HepG2 (cell line): ENCODE measurements around the gene GPR148. TPM values are rescaled to one million over a fixed set of nuclear protein-coding genes. Genes with fewer than 3 reads are reported as not detected.

Experiments used
- ATAC-seq: fragments of 200-7000 bp; cut with Tn5 transposase; 3 replicates; pipeline ENCODE4 v1.9.1; 2020; ENCODE audit warnings: mild to moderate bottlenecking, moderate library complexity
- BruUV-seq: library from RNA; stranded (reverse); fragments of 400-500 nt; replicated peaks from 2 replicates; lab custom pipeline; 2021; lab: Mats Ljungman, UMichigan
- CTCF ChIA-PET: fragments of 300-600 bp; formaldehyde crosslinking; extraction: SDS; loops from one replicate; lab custom pipeline; 2021; ENCODE audit warnings: low total read pairs, inconsistent platforms, low intra/inter-chr PET ratio; lab: Yijun Ruan, JAX
- POLR2A ChIA-PET: fragments of 350-600 bp; sonication (Branson Sonifier 250); formaldehyde crosslinking; loops from one replicate; lab custom pipeline; 2020; ENCODE audit warnings: antibody characterized with exemption, inconsistent platforms; lab: Yijun Ruan, JAX
- DNase-seq: peaks from one replicate; pipeline ENCODE4 v3.0.0-alpha.2; 2015; ENCODE audit warnings: low spot score
- FAIRE-seq: peaks from 3 replicates; lab custom pipeline; 2011; peaks lifted over from hg19 to GRCh38; lab: Jason Lieb, UNC
- H2AFZ ChIP-seq: one replicate; pipeline ENCODE4 v1.6.1; 2011; ENCODE audit warnings: low read length, inconsistent platforms
- H3K27ac ChIP-seq: fragments of 300-600 bp; 3 replicates; pipeline ENCODE4 v1.8.0; 2011; ENCODE audit warnings: mixed run types, mild to moderate bottlenecking, mixed read lengths, low read length, inconsistent platforms; ENCODE audit not compliant: insufficient read depth; ENCODE audit errors: extremely low read length
- H3K27me3 ChIP-seq, 2 experiments: fragments of 200-600 bp in 1 of 2; 2 replicates in 1 of 2; 3 replicates in 1 of 2; pipeline versions ENCODE4 v1.6.0 to v1.8.0; 2011; ENCODE audit warnings: low read length in 2 of 2, mild to moderate bottlenecking in 2 of 2, moderate library complexity in 2 of 2, inconsistent platforms in 1 of 2; ENCODE audit not compliant: insufficient read depth in 2 of 2, control insufficient read depth in 1 of 2
- H3K36me3 ChIP-seq, 2 experiments: fragments of 200-600 bp in 1 of 2; replicated peaks in 1 of 2; 2 replicates in 1 of 2; 3 replicates in 1 of 2; pipeline versions ENCODE4 v1.5.1 to v1.8.0; 2011; ENCODE audit warnings: low read length in 2 of 2, inconsistent platforms in 1 of 2; ENCODE audit not compliant: insufficient read depth in 2 of 2, control insufficient read depth in 1 of 2
- H3K4me1 ChIP-seq: 2 replicates; pipeline ENCODE4 v1.5.1; 2012; ENCODE audit warnings: low read length, inconsistent platforms; ENCODE audit not compliant: insufficient read depth
- H3K4me2 ChIP-seq: 2 replicates; pipeline ENCODE4 v1.6.0; 2011; ENCODE audit warnings: low read depth, low read length, inconsistent platforms
- H3K4me3 ChIP-seq, 3 experiments: fragments of 200-600 bp in 1 of 3; sonication (generic), shearing (Covaris generic) in 1 of 3; replicated peaks in 1 of 3; 2 replicates each; pipeline ENCODE4 v1.5.1; 2011 to 2016; ENCODE audit warnings: low read length in 3 of 3, inconsistent platforms in 2 of 3, low read depth in 2 of 3, mild to moderate bottlenecking in 2 of 3, control low read depth in 1 of 3, mixed read lengths in 1 of 3; ENCODE audit not compliant: insufficient read depth in 1 of 3
- H3K79me2 ChIP-seq: one replicate; pipeline ENCODE4 v1.6.1; 2011; ENCODE audit warnings: low read length, inconsistent platforms; ENCODE audit not compliant: insufficient read depth
- H3K9ac ChIP-seq: 2 replicates; pipeline ENCODE4 v1.6.0; 2011; ENCODE audit warnings: mild to moderate bottlenecking, low read depth, low read length, inconsistent platforms; ENCODE audit not compliant: insufficient read depth
- H3K9me3 ChIP-seq: 2 replicates; pipeline ENCODE4 v1.5.1; 2012; ENCODE audit warnings: mild to moderate bottlenecking, low read length
- H4K20me1 ChIP-seq: 2 replicates; pipeline ENCODE4 v1.6.0; 2011; ENCODE audit warnings: inconsistent platforms, mild to moderate bottlenecking, low read length, moderate library complexity; ENCODE audit not compliant: insufficient read depth
- PRPF4 ChIP-seq: fragments of 200-400 bp; formaldehyde crosslinking; IDR thresholded peaks from 2 replicates; pipeline ENCODE4 v1.6.1; 2016; ENCODE audit warnings: low read length, low read depth; ENCODE audit not compliant: poor library complexity, severe bottlenecking
- SNRNP70 ChIP-seq: fragments of 200-400 bp; formaldehyde crosslinking; IDR thresholded peaks from 2 replicates; pipeline ENCODE4 v1.6.1; 2017; ENCODE audit warnings: mild to moderate bottlenecking, low read depth, low read length, moderate library complexity
- YY1 ChIP-seq: IDR thresholded peaks from 2 replicates; pipeline ENCODE4 v1.6.1; 2011; ENCODE audit warnings: low read length, low read depth, moderate library complexity, mild to moderate bottlenecking; ENCODE audit not compliant: insufficient read depth, insufficient replicate concordance
- ZNF614 ChIP-seq: IDR thresholded peaks from 2 replicates; pipeline ENCODE4 v1.6.1; 2018; ENCODE audit warnings: missing biosample characterization, missing genetic modification reagents, inconsistent platforms, borderline replicate concordance
- WGBS: methylation state at CpG from one replicate; pipeline ENCODE4 v1.1.6; 2017; ENCODE audit warnings: low lambda C conversion rate; 5-methylcytosine and 5-hydroxymethylcytosine counted together
- in situ Hi-C: cut with HindIII; loops from 2 replicates; pipeline ENCODE4 v1.10.0; 2017; ENCODE audit warnings: low pct_unique_long_range_greater_than_20kb; ENCODE audit not compliant: extremely low pct_ligation_motif_present
- intact Hi-C: fragments of 100-400 bp; cut with micrococcal nuclease; formaldehyde crosslinking; loops from one replicate; pipeline ENCODE4 v1.10.0; 2022; ENCODE audit not compliant: unreplicated experiment
- polyA plus RNA-seq, 8 experiments: library from polyadenylated mRNA; depleted of rRNA in 3 of 8; stranded (reverse) in 7 of 8; unstranded in 1 of 8; fragments of >200 nt; fragmentation: Illumina TruSeq in 4 of 8; extraction: Trizol in 4 of 8; gene quantifications; 2 replicates each; pipeline versions ENCODE4 v1.2.1 to v1.2.3, GENCODE V29; 2011 to 2016; ENCODE audit warnings: low read depth in 4 of 8, missing spikeins in 1 of 8, mixed read lengths in 1 of 8; ENCODE audit not compliant: insufficient read depth in 1 of 8
- total RNA-seq, 5 experiments: library from RNA; depleted of rRNA; stranded (reverse); fragments of >200 nt; fragmentation: Illumina TruSeq; extraction: Trizol; gene quantifications; 2 replicates each; pipeline ENCODE4 v1.2.3, GENCODE V29; 2016; ENCODE audit warnings: low read depth in 1 of 5
- TF ChIP-seq, protein P1 (sequence below): sonication (generic); formaldehyde crosslinking; IDR thresholded peaks from 2 replicates; pipeline ENCODE4 v1.4.0; 2020; ENCODE audit warnings: missing genetic modification reagents
- TF ChIP-seq, protein P2 (sequence below): sonication (generic); formaldehyde crosslinking; IDR thresholded peaks from 2 replicates; pipeline ENCODE4 v1.8.0; 2022; ENCODE audit warnings: missing genetic modification reagents, low read depth, mild to moderate bottlenecking, borderline replicate concordance
- TF ChIP-seq, protein P3 (sequence below): conservative IDR thresholded peaks from 2 replicates; pipeline ENCODE4 v1.6.1; 2018; ENCODE audit warnings: missing genetic modification reagents
- TF ChIP-seq, protein P4 (sequence below): sonication (generic); formaldehyde crosslinking; IDR thresholded peaks from 2 replicates; pipeline ENCODE4 v1.4.0; 2020; ENCODE audit warnings: missing genetic modification reagents, borderline replicate concordance

GPR148 gene
- total and polyA plus RNA-seq, 2 of the 13 experiments (the other 11 are each of a cell fraction or from before 2014, with no cell fraction given): not detected

DNA sequence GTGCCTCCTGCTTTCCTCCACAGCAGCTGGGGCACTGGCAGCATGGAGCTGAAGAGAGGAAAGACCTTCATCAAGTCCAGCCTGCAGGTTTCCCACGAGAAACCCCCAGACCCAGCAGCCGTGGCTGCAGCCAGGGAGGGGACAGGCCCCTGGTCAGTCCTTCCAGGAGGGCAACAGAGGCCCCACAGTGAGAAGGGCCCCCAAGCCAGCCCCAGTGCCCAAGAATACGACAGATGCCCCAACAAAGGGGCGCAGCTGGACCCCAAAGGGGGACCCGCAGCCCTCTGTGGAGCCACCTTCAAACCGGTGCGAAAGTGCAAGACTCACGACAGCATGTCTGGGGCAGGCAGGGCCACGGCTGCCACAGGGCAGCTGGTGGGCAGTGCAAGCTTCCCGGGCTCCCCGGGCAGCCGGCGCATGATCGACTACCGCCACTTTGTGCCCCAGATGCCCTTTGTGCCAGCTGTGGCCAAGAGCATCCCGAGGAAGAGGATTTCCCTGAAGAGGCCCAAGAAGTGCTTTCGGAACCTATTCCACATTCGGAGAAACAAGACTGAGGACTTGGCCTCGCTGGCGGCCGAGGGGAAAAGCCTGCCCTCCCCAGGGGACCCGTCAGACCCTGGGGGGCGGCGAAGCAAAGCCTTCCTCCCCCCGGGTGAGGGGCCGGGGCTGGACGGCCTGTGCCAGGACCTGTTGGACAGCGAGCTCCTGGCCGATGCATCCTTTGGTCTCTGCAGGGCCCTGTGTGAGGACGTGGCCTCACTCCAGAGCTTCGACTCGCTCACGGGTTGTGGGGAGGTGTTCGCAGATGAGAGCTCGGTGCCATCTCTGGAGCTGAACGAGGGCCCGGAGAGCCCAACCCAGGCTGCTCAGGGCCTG is 33.4 kb downstream of the GPR148 start (continued):
- no peak for TF ChIP-seq PRPF4
- TF ChIP-seq, protein P1, sequence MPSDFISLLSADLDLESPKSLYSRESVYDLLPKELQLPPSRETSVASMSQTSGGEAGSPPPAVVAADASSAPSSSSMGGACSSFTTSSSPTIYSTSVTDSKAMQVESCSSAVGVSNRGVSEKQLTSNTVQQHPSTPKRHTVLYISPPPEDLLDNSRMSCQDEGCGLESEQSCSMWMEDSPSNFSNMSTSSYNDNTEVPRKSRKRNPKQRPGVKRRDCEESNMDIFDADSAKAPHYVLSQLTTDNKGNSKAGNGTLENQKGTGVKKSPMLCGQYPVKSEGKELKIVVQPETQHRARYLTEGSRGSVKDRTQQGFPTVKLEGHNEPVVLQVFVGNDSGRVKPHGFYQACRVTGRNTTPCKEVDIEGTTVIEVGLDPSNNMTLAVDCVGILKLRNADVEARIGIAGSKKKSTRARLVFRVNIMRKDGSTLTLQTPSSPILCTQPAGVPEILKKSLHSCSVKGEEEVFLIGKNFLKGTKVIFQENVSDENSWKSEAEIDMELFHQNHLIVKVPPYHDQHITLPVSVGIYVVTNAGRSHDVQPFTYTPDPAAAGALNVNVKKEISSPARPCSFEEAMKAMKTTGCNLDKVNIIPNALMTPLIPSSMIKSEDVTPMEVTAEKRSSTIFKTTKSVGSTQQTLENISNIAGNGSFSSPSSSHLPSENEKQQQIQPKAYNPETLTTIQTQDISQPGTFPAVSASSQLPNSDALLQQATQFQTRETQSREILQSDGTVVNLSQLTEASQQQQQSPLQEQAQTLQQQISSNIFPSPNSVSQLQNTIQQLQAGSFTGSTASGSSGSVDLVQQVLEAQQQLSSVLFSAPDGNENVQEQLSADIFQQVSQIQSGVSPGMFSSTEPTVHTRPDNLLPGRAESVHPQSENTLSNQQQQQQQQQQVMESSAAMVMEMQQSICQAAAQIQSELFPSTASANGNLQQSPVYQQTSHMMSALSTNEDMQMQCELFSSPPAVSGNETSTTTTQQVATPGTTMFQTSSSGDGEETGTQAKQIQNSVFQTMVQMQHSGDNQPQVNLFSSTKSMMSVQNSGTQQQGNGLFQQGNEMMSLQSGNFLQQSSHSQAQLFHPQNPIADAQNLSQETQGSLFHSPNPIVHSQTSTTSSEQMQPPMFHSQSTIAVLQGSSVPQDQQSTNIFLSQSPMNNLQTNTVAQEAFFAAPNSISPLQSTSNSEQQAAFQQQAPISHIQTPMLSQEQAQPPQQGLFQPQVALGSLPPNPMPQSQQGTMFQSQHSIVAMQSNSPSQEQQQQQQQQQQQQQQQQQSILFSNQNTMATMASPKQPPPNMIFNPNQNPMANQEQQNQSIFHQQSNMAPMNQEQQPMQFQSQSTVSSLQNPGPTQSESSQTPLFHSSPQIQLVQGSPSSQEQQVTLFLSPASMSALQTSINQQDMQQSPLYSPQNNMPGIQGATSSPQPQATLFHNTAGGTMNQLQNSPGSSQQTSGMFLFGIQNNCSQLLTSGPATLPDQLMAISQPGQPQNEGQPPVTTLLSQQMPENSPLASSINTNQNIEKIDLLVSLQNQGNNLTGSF (CRISPR knock-in tag): no peak

DNA sequence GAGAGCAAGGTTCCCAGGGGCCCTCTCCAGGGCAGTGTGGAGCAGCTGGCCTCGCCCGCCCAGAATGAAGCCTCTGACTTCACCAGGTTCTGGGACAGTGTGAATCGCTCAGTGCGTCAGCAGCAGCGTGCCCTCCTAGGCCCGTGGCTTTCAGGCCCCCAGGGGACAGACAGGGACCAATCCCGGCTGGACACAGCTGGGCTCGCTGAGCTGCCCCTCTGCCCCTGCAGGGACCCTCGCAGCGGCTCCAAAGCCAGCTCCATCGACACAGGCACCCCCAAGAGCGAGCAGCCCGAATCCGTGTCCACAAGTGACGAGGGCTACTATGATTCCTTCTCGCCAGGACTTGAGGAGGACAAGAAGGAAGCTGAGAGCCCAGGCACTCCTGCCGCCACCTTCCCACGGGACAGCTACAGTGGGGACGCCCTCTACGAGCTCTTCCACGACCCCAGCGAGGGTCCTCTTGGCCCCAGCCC is 34.1 kb downstream of the GPR148 start:
- FAIRE-seq: no peak
- no TSS peak for BruUV-seq
- TF ChIP-seq, protein P2, sequence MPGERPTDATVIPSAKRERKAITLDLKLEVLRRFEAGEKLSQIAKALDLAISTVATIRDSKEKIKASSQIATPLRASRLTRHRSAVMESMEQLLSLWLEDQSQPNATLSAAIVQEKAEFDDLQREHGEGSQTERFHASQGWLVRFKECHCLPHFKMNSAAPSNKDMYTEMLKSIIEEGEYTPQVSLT (CRISPR knock-in tag): no peak
- TF ChIP-seq, protein P3, sequence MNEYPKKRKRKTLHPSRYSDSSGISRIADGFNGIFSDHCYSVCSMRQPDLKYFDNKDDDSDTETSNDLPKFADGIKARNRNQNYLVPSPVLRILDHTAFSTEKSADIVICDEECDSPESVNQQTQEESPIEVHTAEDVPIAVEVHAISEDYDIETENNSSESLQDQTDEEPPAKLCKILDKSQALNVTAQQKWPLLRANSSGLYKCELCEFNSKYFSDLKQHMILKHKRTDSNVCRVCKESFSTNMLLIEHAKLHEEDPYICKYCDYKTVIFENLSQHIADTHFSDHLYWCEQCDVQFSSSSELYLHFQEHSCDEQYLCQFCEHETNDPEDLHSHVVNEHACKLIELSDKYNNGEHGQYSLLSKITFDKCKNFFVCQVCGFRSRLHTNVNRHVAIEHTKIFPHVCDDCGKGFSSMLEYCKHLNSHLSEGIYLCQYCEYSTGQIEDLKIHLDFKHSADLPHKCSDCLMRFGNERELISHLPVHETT (CRISPR knock-in tag): no peak
- TF ChIP-seq, protein P4, sequence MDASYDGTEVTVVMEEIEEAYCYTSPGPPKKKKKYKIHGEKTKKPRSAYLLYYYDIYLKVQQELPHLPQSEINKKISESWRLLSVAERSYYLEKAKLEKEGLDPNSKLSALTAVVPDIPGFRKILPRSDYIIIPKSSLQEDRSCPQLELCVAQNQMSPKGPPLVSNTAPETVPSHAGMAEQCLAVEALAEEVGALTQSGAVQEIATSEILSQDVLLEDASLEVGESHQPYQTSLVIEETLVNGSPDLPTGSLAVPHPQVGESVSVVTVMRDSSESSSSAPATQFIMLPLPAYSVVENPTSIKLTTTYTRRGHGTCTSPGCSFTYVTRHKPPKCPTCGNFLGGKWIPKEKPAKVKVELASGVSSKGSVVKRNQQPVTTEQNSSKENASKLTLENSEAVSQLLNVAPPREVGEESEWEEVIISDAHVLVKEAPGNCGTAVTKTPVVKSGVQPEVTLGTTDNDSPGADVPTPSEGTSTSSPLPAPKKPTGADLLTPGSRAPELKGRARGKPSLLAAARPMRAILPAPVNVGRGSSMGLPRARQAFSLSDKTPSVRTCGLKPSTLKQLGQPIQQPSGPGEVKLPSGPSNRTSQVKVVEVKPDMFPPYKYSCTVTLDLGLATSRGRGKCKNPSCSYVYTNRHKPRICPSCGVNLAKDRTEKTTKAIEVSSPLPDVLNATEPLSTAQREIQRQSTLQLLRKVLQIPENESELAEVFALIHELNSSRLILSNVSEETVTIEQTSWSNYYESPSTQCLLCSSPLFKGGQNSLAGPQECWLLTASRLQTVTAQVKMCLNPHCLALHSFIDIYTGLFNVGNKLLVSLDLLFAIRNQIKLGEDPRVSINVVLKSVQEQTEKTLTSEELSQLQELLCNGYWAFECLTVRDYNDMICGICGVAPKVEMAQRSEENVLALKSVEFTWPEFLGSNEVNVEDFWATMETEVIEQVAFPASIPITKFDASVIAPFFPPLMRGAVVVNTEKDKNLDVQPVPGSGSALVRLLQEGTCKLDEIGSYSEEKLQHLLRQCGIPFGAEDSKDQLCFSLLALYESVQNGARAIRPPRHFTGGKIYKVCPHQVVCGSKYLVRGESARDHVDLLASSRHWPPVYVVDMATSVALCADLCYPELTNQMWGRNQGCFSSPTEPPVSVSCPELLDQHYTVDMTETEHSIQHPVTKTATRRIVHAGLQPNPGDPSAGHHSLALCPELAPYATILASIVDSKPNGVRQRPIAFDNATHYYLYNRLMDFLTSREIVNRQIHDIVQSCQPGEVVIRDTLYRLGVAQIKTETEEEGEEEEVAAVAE (CRISPR knock-in tag): no peak
- no peak for TF ChIP-seq SNRNP70
- TF ChIP-seq YY1: no peak
- no peak for TF ChIP-seq ZNF614 (CRISPR knock-in tag)

More for the DNA sequence above, 34.1 kb downstream of the GPR148 start:
- in situ Hi-C loops (no loop called here), intact Hi-C loops (no loop called here)
- DNase-seq (no peak), ATAC-seq (no peak; the same call in 2 of the 3 replicates)
- WGBS: 0% methylated on average over 1 of the region's 22 CpGs
- Histone ChIP-seq H3K4me1 (no peaks in the 10 kb centered on the region), H2AFZ (no peak overlapping the region), H3K4me3 (no peak overlapping the region), H3K27me3 (peaks cover 4 to 36% of the 10 kb centered on the region in 2 experiments; a peak in 3 of 5 replicates), H3K4me2 (no peak overlapping the region), H3K9ac (no peak overlapping the region), H4K20me1 (no peaks in the 10 kb centered on the region), H3K36me3 (no peaks in the 10 kb centered on the region), H3K9me3 (no peaks in the 10 kb centered on the region), H3K27ac (no peak overlapping the region), H3K79me2 (no peaks in the 10 kb centered on the region)
- ChIA-PET CTCF (no interaction called here), POLR2A (no interaction called here)
